CD4-positive, alpha-beta memory T cell (primary cell): ENCODE measurements around the gene ZFP36L2. TPM values are rescaled to one million over a fixed set of nuclear protein-coding genes. Genes with fewer than 3 reads are reported as not detected.

Source experiments
- CTCF ChIA-PET: fragments of 350-600 bp; sonication (Branson Sonifier 250); formaldehyde crosslinking; loops from one replicate; lab custom pipeline; 2021; ENCODE audit warnings: inconsistent platforms; ENCODE audit not compliant: partially characterized antibody; lab: Charles Lee
- POLR2A ChIA-PET: fragments of 350-600 bp; sonication (Branson Sonifier 250); formaldehyde crosslinking; loops from one replicate; lab custom pipeline; 2021; ENCODE audit not compliant: partially characterized antibody; lab: Charles Lee
- DNase-seq, 5 donors: peaks; one replicate each; pipeline versions ENCODE4 v3.0.0 to v3.0.0-alpha.2; 2020 to 2022; ENCODE audit warnings: mixed read lengths in 1 of 5
- H3K27ac ChIP-seq: one replicate; pipeline ENCODE4 v1.7.0; 2013; ENCODE audit warnings: low read depth, low read length
- H3K27me3 ChIP-seq: 2 replicates; pipeline ENCODE4 v1.7.0; 2013; ENCODE audit warnings: mild to moderate bottlenecking, low read length, moderate library complexity; ENCODE audit not compliant: insufficient read depth
- H3K36me3 ChIP-seq: 2 replicates; pipeline ENCODE4 v1.7.0; 2013; ENCODE audit warnings: mild to moderate bottlenecking, low read length, moderate library complexity; ENCODE audit not compliant: insufficient read depth
- H3K4me1 ChIP-seq: 2 replicates; pipeline ENCODE4 v1.7.0; 2013; ENCODE audit warnings: mild to moderate bottlenecking, low read length, moderate library complexity; ENCODE audit not compliant: insufficient read depth
- H3K4me3 ChIP-seq, 2 donors: one replicate each; pipeline ENCODE4 v1.7.0; 2013; ENCODE audit warnings: low read length in 2 of 2, mild to moderate bottlenecking in 1 of 2
- H3K9me3 ChIP-seq, 2 donors: one replicate each; pipeline ENCODE4 v1.7.0; 2013; ENCODE audit warnings: low read length in 2 of 2, control low read depth in 1 of 2; ENCODE audit not compliant: control insufficient read depth in 1 of 2
- H3K27ac Mint-ChIP-seq, 7 donors: one replicate each; pipeline ENCODE4 v1.8.0; 2020 to 2021; ENCODE audit warnings: mixed read lengths in 7 of 7, mild to moderate bottlenecking in 6 of 7, inconsistent platforms in 3 of 7, moderate library complexity in 3 of 7
- H3K27me3 Mint-ChIP-seq, 2 donors: one replicate each; pipeline ENCODE4 v1.8.0; 2020 to 2021; ENCODE audit warnings: mixed read lengths in 2 of 2
- H3K36me3 Mint-ChIP-seq, 2 donors: one replicate each; pipeline ENCODE4 v1.8.0; 2020 to 2021; ENCODE audit warnings: mixed read lengths in 2 of 2, inconsistent platforms in 1 of 2, mild to moderate bottlenecking in 1 of 2
- H3K4me1 Mint-ChIP-seq, 4 donors: one replicate each; pipeline ENCODE4 v1.8.0; 2020 to 2021; ENCODE audit warnings: mixed read lengths in 4 of 4, mild to moderate bottlenecking in 1 of 4
- H3K4me3 Mint-ChIP-seq, 8 donors: one replicate each; pipeline ENCODE4 v1.8.0; 2020 to 2021; ENCODE audit warnings: mixed read lengths in 8 of 8, mild to moderate bottlenecking in 7 of 8, moderate library complexity in 6 of 8, inconsistent platforms in 3 of 8
- H3K9me3 Mint-ChIP-seq, 8 donors: one replicate each; pipeline ENCODE4 v1.8.0; 2020 to 2021; ENCODE audit warnings: mixed read lengths in 8 of 8, mild to moderate bottlenecking in 5 of 8, inconsistent platforms in 3 of 8, moderate library complexity in 1 of 8
- intact Hi-C: fragments of 100-400 bp; cut with micrococcal nuclease; formaldehyde crosslinking; loops from one replicate; pipeline ENCODE4 v1.15.1; 2023
- polyA plus RNA-seq, 2 donors: library from polyadenylated mRNA; unstranded; fragments of 300-500 nt; fragmentation: Illumina TruSeq; gene quantifications; one replicate each; pipeline ENCODE4 v1.2.3, GENCODE V29; 2021
- total RNA-seq, 2 experiments: library from RNA; stranded (reverse); gene quantifications; one replicate each; pipeline ENCODE4 v1.2.3, GENCODE V29; 2021

The ZFP36L2 gene
- total and polyA plus RNA-seq, 4 experiments from 2014 or later = 271 to 523 (median 460) TPM

GRCh38 chr2:43262239-43262638, 35.8 kb upstream of the ZFP36L2 start:
- Histone ChIP-seq H3K36me3 (no peaks in the 10 kb centered on the region), H3K4me1 (no peaks in the 10 kb centered on the region), H3K27ac (no peak overlapping the region), H3K9me3 (no peaks in the 10 kb centered on the region), H3K27me3 (no peaks in the 10 kb centered on the region), H3K4me3 (no peak overlapping the region)
- no peak for DNase-seq
- no peak overlapping the region for H3K4me3 Mint-ChIP-seq
- peak overlapping the region in 1 of 7 donors; percentile 18 for H3K27ac Mint-ChIP-seq
- H3K4me1 Mint-ChIP-seq = no peaks in the 10 kb centered on the region
- peaks cover 14 to 29% of the 10 kb centered on the region in 2 donors for H3K36me3 Mint-ChIP-seq
- ChIA-PET POLR2A (no interaction called here), CTCF (no interaction called here)
- intact Hi-C loops = no loop called here
- H3K9me3 Mint-ChIP-seq = peaks cover 0 to 3% (median 0%) of the 10 kb centered on the region in 8 donors
- no peaks in the 10 kb centered on the region for H3K27me3 Mint-ChIP-seq

GRCh38 chr2:43259512-43259911, 33.1 kb upstream of the ZFP36L2 start:
- Histone ChIP-seq H3K36me3 (no peaks in the 10 kb centered on the region), H3K4me3 (no peak overlapping the region), H3K27ac (no peak overlapping the region), H3K4me1 (no peaks in the 10 kb centered on the region), H3K9me3 (no peaks in the 10 kb centered on the region), H3K27me3 (no peaks in the 10 kb centered on the region)
- Mint-ChIP-seq H3K4me3 (no peak overlapping the region), H3K27me3 (no peaks in the 10 kb centered on the region), H3K36me3 (peaks cover 15 to 30% of the 10 kb centered on the region in 2 donors), H3K4me1 (peaks cover 0 to 1% (median under 1%) of the 10 kb centered on the region in 4 donors), H3K27ac (no peak overlapping the region), H3K9me3 (peaks cover 0 to 2% (median 0%) of the 10 kb centered on the region in 8 donors)
- ChIA-PET POLR2A (no interaction called here), CTCF (interaction anchor here (0.8 to 1.4 kb wide), 2 partner anchors 30 to 224 kb away, joined by 3 read pairs; no protein-coding TSS in a partner anchor)
- DNase-seq = no peak
- intact Hi-C loops = no loop called here

- H3K4me1 Mint-ChIP-seq = peaks cover 0 to 3% (median 1%) of the 10 kb centered on the region in 4 donors
- no peak overlapping the region for H3K27ac Mint-ChIP-seq
- POLR2A ChIA-PET = no interaction called here
- CTCF ChIA-PET = interaction anchor here (1.4 kb wide), 1 partner anchor 29 kb away, joined by 3 read pairs; no protein-coding TSS in a partner anchor
- H3K27me3 Mint-ChIP-seq = no peaks in the 10 kb centered on the region
- Histone ChIP-seq H3K27ac (no peak overlapping the region), H3K4me3 (no peak overlapping the region), H3K4me1 (no peaks in the 10 kb centered on the region), H3K27me3 (no peaks in the 10 kb centered on the region), H3K36me3 (no peaks in the 10 kb centered on the region), H3K9me3 (no peaks in the 10 kb centered on the region)
- H3K9me3 Mint-ChIP-seq = peaks cover 0 to 2% (median 0%) of the 10 kb centered on the region in 8 donors
- peaks cover 16 to 29% of the 10 kb centered on the region in 2 donors for H3K36me3 Mint-ChIP-seq
- no peak for DNase-seq
- intact Hi-C loops = no loop called here
- no peak overlapping the region for H3K4me3 Mint-ChIP-seq
These were observed 32.2 kb upstream of the ZFP36L2 start for GRCh38 chr2:43258547-43259156.

- DNase-seq = no peak
- Mint-ChIP-seq H3K4me1 (peaks cover 0 to 3% (median 1%) of the 10 kb centered on the region in 4 donors), H3K27ac (peak overlapping the region in 1 of 7 donors; percentile 13), H3K9me3 (no peaks in the 10 kb centered on the region), H3K27me3 (no peaks in the 10 kb centered on the region), H3K36me3 (peaks cover 8 to 28% of the 10 kb centered on the region in 2 donors), H3K4me3 (no peak overlapping the region)
- POLR2A ChIA-PET = no interaction called here
- no peaks in the 10 kb centered on the region for H3K27me3 ChIP-seq
- no peaks in the 10 kb centered on the region for H3K4me1 ChIP-seq
- no peak overlapping the region for H3K4me3 ChIP-seq
- intact Hi-C loops = no loop called here
- CTCF ChIA-PET = no interaction called here
- no peaks in the 10 kb centered on the region for H3K9me3 ChIP-seq
- no peaks in the 10 kb centered on the region for H3K36me3 ChIP-seq
- no peak overlapping the region for H3K27ac ChIP-seq
These were observed 29.0 kb upstream of the ZFP36L2 start for GRCh38 chr2:43255296-43255910.

- Mint-ChIP-seq H3K27ac (no peak overlapping the region), H3K4me1 (peaks cover 0 to 3% (median 1%) of the 10 kb centered on the region in 4 donors), H3K4me3 (no peak overlapping the region), H3K36me3 (peaks cover 8 to 24% of the 10 kb centered on the region in 2 donors), H3K9me3 (no peaks in the 10 kb centered on the region), H3K27me3 (no peaks in the 10 kb centered on the region)
- no peak for DNase-seq
- H3K4me3 ChIP-seq = no peak overlapping the region
- no peaks in the 10 kb centered on the region for H3K27me3 ChIP-seq
- intact Hi-C loops = no loop called here
- ChIA-PET CTCF (interaction anchor here (1.4 kb wide), 1 partner anchor 10 kb away, joined by 4 read pairs; no protein-coding TSS in a partner anchor), POLR2A (no interaction called here)
- H3K4me1 ChIP-seq = no peaks in the 10 kb centered on the region
- H3K9me3 ChIP-seq = no peaks in the 10 kb centered on the region
- H3K36me3 ChIP-seq = no peaks in the 10 kb centered on the region
- no peak overlapping the region for H3K27ac ChIP-seq
These were observed 27.9 kb upstream of the ZFP36L2 start for GRCh38 chr2:43254331-43254730.

GRCh38 chr2:43251171-43251731, 24.8 kb upstream of the ZFP36L2 start:
- H3K9me3 Mint-ChIP-seq = no peaks in the 10 kb centered on the region
- intact Hi-C loops = no loop called here
- no peak overlapping the region for H3K4me3 Mint-ChIP-seq
- H3K27me3 Mint-ChIP-seq = no peaks in the 10 kb centered on the region
- Histone ChIP-seq H3K27me3 (no peaks in the 10 kb centered on the region), H3K4me3 (no peak overlapping the region), H3K9me3 (no peaks in the 10 kb centered on the region), H3K27ac (no peak overlapping the region), H3K36me3 (no peaks in the 10 kb centered on the region), H3K4me1 (no peaks in the 10 kb centered on the region)
- H3K4me1 Mint-ChIP-seq = peaks cover 0 to 5% (median 2%) of the 10 kb centered on the region in 4 donors
- H3K36me3 Mint-ChIP-seq = peaks cover 9 to 26% of the 10 kb centered on the region in 2 donors
- CTCF ChIA-PET = no interaction called here
- no peak for DNase-seq
- POLR2A ChIA-PET = interaction anchor here (1.0 kb wide), 1 partner anchor 25 kb away, joined by 4 read pairs; the partner anchor contains the start of gene ZFP36L2
- peak overlapping the region in 2 of 7 donors; percentile 24 to 56 for H3K27ac Mint-ChIP-seq

GRCh38 chr2:43250015-43250414, 23.6 kb upstream of the ZFP36L2 start:
- peaks cover 0 to 5% (median 2%) of the 10 kb centered on the region in 4 donors for H3K4me1 Mint-ChIP-seq
- H3K27me3 Mint-ChIP-seq = no peaks in the 10 kb centered on the region
- Histone ChIP-seq H3K4me3 (no peak overlapping the region), H3K36me3 (no peaks in the 10 kb centered on the region), H3K27ac (no peak overlapping the region), H3K4me1 (no peaks in the 10 kb centered on the region), H3K27me3 (no peaks in the 10 kb centered on the region), H3K9me3 (no peaks in the 10 kb centered on the region)
- POLR2A ChIA-PET = no interaction called here
- intact Hi-C loops = no loop called here
- H3K9me3 Mint-ChIP-seq = no peaks in the 10 kb centered on the region
- DNase-seq = no peak
- CTCF ChIA-PET = no interaction called here
- H3K4me3 Mint-ChIP-seq = no peak overlapping the region
- peak overlapping the region in 3 of 7 donors; percentile 0 to 80 (median 50) for H3K27ac Mint-ChIP-seq
- peaks cover 15 to 26% of the 10 kb centered on the region in 2 donors for H3K36me3 Mint-ChIP-seq
